K562 (cell line): ENCODE results near the gene PRM3. TPM values are rescaled to one million over a fixed set of nuclear protein-coding genes. Genes with fewer than 3 reads are reported as not detected.
A peak's percentile ranks its signal among the peaks of the same experiment; 100 is the strongest.

Experiments used
- BCOR ChIP-seq: fragments of 450-650 bp; IDR thresholded peaks from 2 replicates; pipeline ENCODE4 v1.6.1; 2016
- CBX1 ChIP-seq: sonication (generic); IDR thresholded peaks from 2 replicates; pipeline ENCODE4 v1.6.1; 2016; ENCODE audit warnings: antibody characterized with exemption, low read depth, mild to moderate bottlenecking
- CTBP1 ChIP-seq: fragments of 450-650 bp; IDR thresholded peaks from 2 replicates; pipeline ENCODE4 v1.6.1; 2016; ENCODE audit warnings: borderline replicate concordance
- DMBX1 ChIP-seq: fragments of 250-450 bp; sonication (Bioruptor Pico); IDR thresholded peaks from 2 replicates; pipeline ENCODE4 v1.8.0; 2022; ENCODE audit warnings: inconsistent platforms, mild to moderate bottlenecking, moderate library complexity, borderline replicate concordance
- HMG20B ChIP-seq: fragments of 250-450 bp; sonication (Bioruptor Pico); IDR thresholded peaks from 2 replicates; pipeline ENCODE4 v1.5.0; 2021; ENCODE audit warnings: mild to moderate bottlenecking
- MCM5 ChIP-seq: fragments of 450-650 bp; IDR thresholded peaks from 2 replicates; pipeline ENCODE4 v1.6.1; 2016; ENCODE audit warnings: low read depth
- MYNN ChIP-seq, 2 experiments: sonication (generic); formaldehyde crosslinking in 1 of 2; IDR thresholded peaks; 2 replicates each; pipeline versions ENCODE4 v1.5.0 to v1.6.1; 2016 to 2020; ENCODE audit warnings: antibody characterized with exemption in 1 of 2, missing genetic modification reagents in 1 of 2
- RAD21 ChIP-seq, 2 experiments: fragments of 250-450 bp in 1 of 2; fragments of 450-650 bp in 1 of 2; sonication (Bioruptor Pico) in 1 of 2; formaldehyde crosslinking in 1 of 2; IDR thresholded peaks in 1 of 2; conservative IDR thresholded peaks in 1 of 2; 2 replicates each; pipeline versions ENCODE4 v1.4.0 to v1.8.0; 2020 to 2022; ENCODE audit warnings: mild to moderate bottlenecking in 2 of 2, moderate library complexity in 1 of 2
- RBM15 ChIP-seq: fragments of 200-400 bp; formaldehyde crosslinking; IDR thresholded peaks from 2 replicates; pipeline ENCODE4 v1.6.1; 2018; ENCODE audit warnings: mild to moderate bottlenecking, low read length, moderate library complexity; ENCODE audit not compliant: insufficient read depth
- RBM17 ChIP-seq: fragments of 200-400 bp; formaldehyde crosslinking; IDR thresholded peaks from 2 replicates; pipeline ENCODE4 v1.6.1; 2017; ENCODE audit warnings: low read depth, mild to moderate bottlenecking, low read length, borderline replicate concordance
- SAP30 ChIP-seq: fragments of 200-600 bp; sonication (generic); IDR thresholded peaks from 2 replicates; pipeline ENCODE4 v1.6.1; 2012; ENCODE audit warnings: borderline replicate concordance, low read depth, mild to moderate bottlenecking, moderate library complexity, low read length, control low read depth, inconsistent platforms; ENCODE audit not compliant: insufficient read depth, poor library complexity, severe bottlenecking
- STAT5A ChIP-seq: IDR thresholded peaks from 2 replicates; pipeline ENCODE4 v1.6.1; 2012; ENCODE audit warnings: low read length, inconsistent platforms, borderline replicate concordance
- U2AF2 ChIP-seq: fragments of 200-400 bp; formaldehyde crosslinking; optimal IDR thresholded peaks from 2 replicates; pipeline ENCODE3; 2017; ENCODE audit warnings: low read depth, mild to moderate bottlenecking, low read length
- YY1 ChIP-seq, 3 experiments: IDR thresholded peaks; 2 replicates each; pipeline ENCODE4 v1.6.1; 2011; ENCODE audit warnings: low read length in 2 of 3, mild to moderate bottlenecking in 2 of 3, moderate library complexity in 2 of 3, borderline replicate concordance in 1 of 3, control low read depth in 1 of 3, low read depth in 1 of 3; ENCODE audit not compliant: insufficient read depth in 3 of 3, insufficient replicate concordance in 2 of 3, control insufficient read depth in 1 of 3, insufficient read length in 1 of 3; ENCODE audit errors: extremely low read depth in 1 of 3
- ZNF140 ChIP-seq: fragments of 250-450 bp; sonication (Bioruptor Pico); IDR thresholded peaks from 2 replicates; pipeline ENCODE4 v1.8.0; 2021; ENCODE audit warnings: moderate library complexity, mild to moderate bottlenecking, inconsistent platforms
- ZNF175 ChIP-seq: fragments of 200-800 bp; sonication (Bioruptor generic); IDR thresholded peaks from 2 replicates; pipeline ENCODE4 v1.6.1; 2016; ENCODE audit warnings: low read depth, mild to moderate bottlenecking, missing genetic modification characterization, missing compliant biosample characterization
- ZNF764 ChIP-seq: fragments of 250-450 bp; sonication (Bioruptor Pico); IDR thresholded peaks from 2 replicates; pipeline ENCODE4 v1.4.0; 2020; ENCODE audit warnings: low read depth, mild to moderate bottlenecking, moderate library complexity
- polyA plus RNA-seq, 8 experiments: library from polyadenylated mRNA; depleted of rRNA in 4 of 8; stranded (reverse) in 5 of 8; unstranded in 3 of 8; fragments of >200 nt; fragmentation: Nextera tagmentation in 2 of 8; fragmentation: Illumina TruSeq in 1 of 8; extraction: Ambion mirVana in 2 of 8; extraction: Trizol in 1 of 8; gene quantifications; 2 replicates each; pipeline versions ENCODE4 v1.2.1 to v1.2.3, GENCODE V29; 2011 to 2014; ENCODE audit warnings: inconsistent platforms in 1 of 8, missing spikeins in 1 of 8
- total RNA-seq, 7 experiments: library from RNA; depleted of rRNA in 6 of 7; stranded (reverse); fragments of >200 nt in 6 of 7; fragmentation: Illumina TruSeq in 2 of 7; extraction: Trizol in 2 of 7; gene quantifications; 2 replicates each; pipeline versions ENCODE4 v1.2.1 to v1.2.3, GENCODE V29; 2011 to 2021; ENCODE audit warnings: low replicate concordance in 1 of 7
- TF ChIP-seq, protein P1 (sequence below): sonication (generic); IDR thresholded peaks from 2 replicates; pipeline ENCODE4 v1.6.1; 2016
- TF ChIP-seq, protein P2 (sequence below): sonication (generic); formaldehyde crosslinking; IDR thresholded peaks from 2 replicates; pipeline ENCODE4 v1.8.1; 2023; ENCODE audit warnings: mild to moderate bottlenecking, missing genetic modification reagents, moderate library complexity
- TF ChIP-seq, protein P3 (sequence below): sonication (generic); formaldehyde crosslinking; IDR thresholded peaks from 2 replicates; pipeline ENCODE4 v1.8.0; 2022; ENCODE audit warnings: mild to moderate bottlenecking, missing genetic modification reagents
- TF ChIP-seq, protein P4 (sequence below), 2 experiments: IDR thresholded peaks; 2 replicates each; pipeline ENCODE4 v1.6.1; 2011; ENCODE audit warnings: borderline replicate concordance in 1 of 2, control low read depth in 1 of 2, low read depth in 1 of 2, low read length in 1 of 2, mild to moderate bottlenecking in 1 of 2, mixed read lengths in 1 of 2, moderate library complexity in 1 of 2; ENCODE audit not compliant: insufficient read depth in 1 of 2, insufficient read length in 1 of 2, poor library complexity in 1 of 2, severe bottlenecking in 1 of 2; ENCODE audit errors: extremely low read depth in 1 of 2

PRM3 gene
- total and polyA plus RNA-seq, 9 of the 15 experiments (the other 6 are each of a cell fraction or from before 2014, with no cell fraction given): not detected

DNA sequence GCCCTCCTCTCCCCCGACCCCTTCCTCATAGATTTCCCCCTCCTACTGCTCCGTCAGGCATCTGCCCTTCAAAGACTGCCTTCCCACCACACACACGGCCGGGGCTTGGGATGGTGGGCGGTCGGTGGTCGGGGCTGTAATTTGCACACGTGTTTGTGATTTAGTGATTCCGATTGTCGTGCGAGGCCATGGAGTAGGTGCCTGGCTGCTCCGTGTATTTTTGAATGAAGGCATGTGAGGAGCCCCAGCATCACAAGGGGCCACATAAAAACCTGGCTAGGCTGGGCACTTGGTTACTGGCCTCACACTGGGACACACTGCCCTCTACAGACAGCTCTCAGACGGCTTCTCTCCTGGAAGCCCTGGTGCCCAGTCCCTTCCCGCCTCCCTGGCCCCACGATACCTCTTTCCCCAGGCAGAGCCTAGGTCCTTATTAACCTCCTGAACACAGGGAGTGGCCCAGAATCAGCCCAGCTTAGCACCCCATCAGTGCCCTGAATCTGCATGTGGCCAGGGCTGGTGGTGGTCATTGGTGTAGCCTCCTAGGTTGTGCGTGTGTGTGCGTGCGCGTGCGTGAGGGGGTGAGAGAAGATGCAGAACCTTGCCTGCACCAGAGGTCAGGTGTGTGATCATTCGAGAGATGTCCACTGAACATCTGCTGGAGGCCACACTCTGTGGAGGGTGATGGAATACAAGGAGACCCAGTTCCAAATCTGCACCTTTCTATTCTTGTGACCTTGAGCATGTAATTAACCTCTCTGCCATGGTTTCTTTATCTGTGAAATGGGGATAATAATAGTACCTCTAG lies 16.1 kb downstream of the PRM3 start (continued):
- TF ChIP-seq MCM5 (no peak), BCOR (no peak), U2AF2 (no peak), RBM17 (no peak), ZNF175 (CRISPR knock-in tag) (no peak), CBX1 (no peak), RAD21 (CRISPR knock-in tag; conservative IDR thresholded peaks at IDR 0.05 in 1 of 2, IDR thresholded peaks at IDR 0.05 in 1 of 2) (peak; percentile 82 to 87), ZNF764 (CRISPR knock-in tag) (no peak), CTBP1 (peak; percentile 73; the same call in 1 of the 2 replicates), SAP30 (no peak), MYNN (IDR thresholded peaks at IDR 0.05) (peak; percentile 68), MYNN (CRISPR knock-in tag; IDR thresholded peaks at IDR 0.05) (no peak), DMBX1 (CRISPR knock-in tag) (no peak), RBM15 (no peak), YY1 (IDR thresholded peaks at IDR 0.05; ENCODE audit: borderline replicate concordance in 1 of 3, control insufficient read depth in 1 of 3, extremely low read depth in 1 of 3, insufficient read depth in 3 of 3, insufficient read length in 1 of 3, insufficient replicate concordance in 2 of 3, low read depth in 1 of 3, low read length in 2 of 3) (no peak), STAT5A (no peak), HMG20B (CRISPR knock-in tag) (no peak), ZNF140 (CRISPR knock-in tag) (no peak)
- TF ChIP-seq, protein P1, sequence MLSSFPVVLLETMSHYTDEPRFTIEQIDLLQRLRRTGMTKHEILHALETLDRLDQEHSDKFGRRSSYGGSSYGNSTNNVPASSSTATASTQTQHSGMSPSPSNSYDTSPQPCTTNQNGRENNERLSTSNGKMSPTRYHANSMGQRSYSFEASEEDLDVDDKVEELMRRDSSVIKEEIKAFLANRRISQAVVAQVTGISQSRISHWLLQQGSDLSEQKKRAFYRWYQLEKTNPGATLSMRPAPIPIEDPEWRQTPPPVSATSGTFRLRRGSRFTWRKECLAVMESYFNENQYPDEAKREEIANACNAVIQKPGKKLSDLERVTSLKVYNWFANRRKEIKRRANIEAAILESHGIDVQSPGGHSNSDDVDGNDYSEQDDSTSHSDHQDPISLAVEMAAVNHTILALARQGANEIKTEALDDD: no peak
- TF ChIP-seq, protein P2, sequence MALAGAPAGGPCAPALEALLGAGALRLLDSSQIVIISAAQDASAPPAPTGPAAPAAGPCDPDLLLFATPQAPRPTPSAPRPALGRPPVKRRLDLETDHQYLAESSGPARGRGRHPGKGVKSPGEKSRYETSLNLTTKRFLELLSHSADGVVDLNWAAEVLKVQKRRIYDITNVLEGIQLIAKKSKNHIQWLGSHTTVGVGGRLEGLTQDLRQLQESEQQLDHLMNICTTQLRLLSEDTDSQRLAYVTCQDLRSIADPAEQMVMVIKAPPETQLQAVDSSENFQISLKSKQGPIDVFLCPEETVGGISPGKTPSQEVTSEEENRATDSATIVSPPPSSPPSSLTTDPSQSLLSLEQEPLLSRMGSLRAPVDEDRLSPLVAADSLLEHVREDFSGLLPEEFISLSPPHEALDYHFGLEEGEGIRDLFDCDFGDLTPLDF (CRISPR knock-in tag): no peak
- TF ChIP-seq, protein P3, sequence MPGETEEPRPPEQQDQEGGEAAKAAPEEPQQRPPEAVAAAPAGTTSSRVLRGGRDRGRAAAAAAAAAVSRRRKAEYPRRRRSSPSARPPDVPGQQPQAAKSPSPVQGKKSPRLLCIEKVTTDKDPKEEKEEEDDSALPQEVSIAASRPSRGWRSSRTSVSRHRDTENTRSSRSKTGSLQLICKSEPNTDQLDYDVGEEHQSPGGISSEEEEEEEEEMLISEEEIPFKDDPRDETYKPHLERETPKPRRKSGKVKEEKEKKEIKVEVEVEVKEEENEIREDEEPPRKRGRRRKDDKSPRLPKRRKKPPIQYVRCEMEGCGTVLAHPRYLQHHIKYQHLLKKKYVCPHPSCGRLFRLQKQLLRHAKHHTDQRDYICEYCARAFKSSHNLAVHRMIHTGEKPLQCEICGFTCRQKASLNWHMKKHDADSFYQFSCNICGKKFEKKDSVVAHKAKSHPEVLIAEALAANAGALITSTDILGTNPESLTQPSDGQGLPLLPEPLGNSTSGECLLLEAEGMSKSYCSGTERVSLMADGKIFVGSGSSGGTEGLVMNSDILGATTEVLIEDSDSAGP: 0 out of 2 replicates have a peak, but pooled peaks have one; percentile 11
- TF ChIP-seq, protein P4, sequence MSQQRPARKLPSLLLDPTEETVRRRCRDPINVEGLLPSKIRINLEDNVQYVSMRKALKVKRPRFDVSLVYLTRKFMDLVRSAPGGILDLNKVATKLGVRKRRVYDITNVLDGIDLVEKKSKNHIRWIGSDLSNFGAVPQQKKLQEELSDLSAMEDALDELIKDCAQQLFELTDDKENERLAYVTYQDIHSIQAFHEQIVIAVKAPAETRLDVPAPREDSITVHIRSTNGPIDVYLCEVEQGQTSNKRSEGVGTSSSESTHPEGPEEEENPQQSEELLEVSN (IDR thresholded peaks at IDR 0.05; ENCODE audit: borderline replicate concordance in 1 of 2, extremely low read depth in 1 of 2, insufficient read depth in 1 of 2, insufficient read length in 1 of 2, low read depth in 1 of 2, low read length in 1 of 2, poor library complexity in 1 of 2, severe bottlenecking in 1 of 2): peak; percentile 50 to 79
